ENCODE results near the gene ASB4.
"Not testable (repeated sequence)": the region's sequence is repeated elsewhere in the genome, so short reads cannot be mapped to it uniquely, and the experiment has no call there.

Gene ASB4

GRCh38 chr7:95552010-95552926 lies 66.5 kb downstream of the ASB4 start:
- DNase-seq: not testable (repeated sequence)

- no peak for DNase-seq
Observed at GRCh38 chr7:95553939-95554338, 68.2 kb downstream of the ASB4 start.

- DNase-seq: no peak
Observed at GRCh38 chr7:95556777-95557176, 71.0 kb downstream of the ASB4 start.

- DNase-seq: no peak
Observed at GRCh38 chr7:95558864-95559263, 73.1 kb downstream of the ASB4 start.

- DNase-seq: no peak
Observed at GRCh38 chr7:95560674-95561073, 74.9 kb downstream of the ASB4 start.

- no peak for DNase-seq
Observed at GRCh38 chr7:95569720-95570119, 84.0 kb downstream of the ASB4 start.

GRCh38 chr7:95577137-95577536 lies 91.4 kb downstream of the ASB4 start:
- DNase-seq: no peak

- peak; percentile 98 for DNase-seq
Observed at GRCh38 chr7:95578299-95578855, 92.6 kb downstream of the ASB4 start.

- no peak for DNase-seq
Observed at GRCh38 chr7:95579318-95579717, 93.6 kb downstream of the ASB4 start.

GRCh38 chr7:95581467-95581866 lies 95.7 kb downstream of the ASB4 start:
- DNase-seq: no peak

GRCh38 chr7:95582578-95583293 lies 97.0 kb downstream of the ASB4 start:
- no peak for DNase-seq

- DNase-seq: no peak
Observed at GRCh38 chr7:95583834-95584621, 98.3 kb downstream of the ASB4 start.

- DNase-seq: no peak
Observed at GRCh38 chr7:95584769-95585425, 99.2 kb downstream of the ASB4 start.

GRCh38 chr7:95585426-95585789 lies 99.7 kb downstream of the ASB4 start:
- DNase-seq: no peak

- no peak for DNase-seq
Observed at GRCh38 chr7:95586951-95587301, 101.2 kb downstream of the ASB4 start.

GRCh38 chr7:95589031-95589430 lies 103.3 kb downstream of the ASB4 start:
- no peak for DNase-seq

- DNase-seq: no peak
Observed at GRCh38 chr7:95589766-95590165, 104.0 kb downstream of the ASB4 start.
